BJ (cell line): ENCODE measurements around the gene TKTL1. TPM values are rescaled to one million over a fixed set of nuclear protein-coding genes. Genes with fewer than 3 reads are reported as not detected.
"Not testable (repeated sequence)": the region's sequence is repeated elsewhere in the genome, so short reads cannot be mapped to it uniquely, and the experiment has no call there.

ENCODE experiments used
- CTCF ChIA-PET: fragments of 350-600 bp; formaldehyde crosslinking; extraction: SDS; loops from one replicate; lab custom pipeline; 2021; ENCODE audit warnings: antibody characterized with exemption, inconsistent platforms; lab: Yijun Ruan, JAX
- POLR2A ChIA-PET: fragments of 300-600 bp; sonication (Branson Sonifier 250); formaldehyde crosslinking; extraction: SDS; loops from one replicate; lab custom pipeline; 2021; ENCODE audit warnings: antibody characterized with exemption; lab: Charles Lee
- DNase-seq: peaks from one replicate; pipeline ENCODE4 v3.0.0-alpha.2; 2011; ENCODE audit warnings: low read depth
- H3K27me3 ChIP-seq: 2 replicates; pipeline ENCODE4 v1.6.0; 2011; ENCODE audit warnings: low read length; ENCODE audit not compliant: control insufficient read depth, insufficient read depth
- H3K36me3 ChIP-seq: 2 replicates; pipeline ENCODE4 v1.5.1; 2011; ENCODE audit warnings: low read length; ENCODE audit not compliant: control insufficient read depth, insufficient read depth
- H3K4me3 ChIP-seq: 2 replicates; pipeline ENCODE4 v1.5.1; 2011; ENCODE audit warnings: low read depth, mild to moderate bottlenecking, control low read depth, low read length
- CTCF ChIP-seq: IDR thresholded peaks from 2 replicates; pipeline ENCODE4 v1.5.1; 2011; ENCODE audit warnings: low read depth, mild to moderate bottlenecking, control low read depth, inconsistent platforms, low read length, moderate library complexity; ENCODE audit not compliant: insufficient read depth
- polyA plus RNA-seq: library from polyadenylated mRNA; depleted of rRNA; stranded (reverse); fragments of >200 nt; gene quantifications from 2 replicates; pipeline ENCODE4 v1.2.3, GENCODE V29; 2011

The TKTL1 gene
- polyA plus RNA-seq, 1 experiment: not detected

DNA sequence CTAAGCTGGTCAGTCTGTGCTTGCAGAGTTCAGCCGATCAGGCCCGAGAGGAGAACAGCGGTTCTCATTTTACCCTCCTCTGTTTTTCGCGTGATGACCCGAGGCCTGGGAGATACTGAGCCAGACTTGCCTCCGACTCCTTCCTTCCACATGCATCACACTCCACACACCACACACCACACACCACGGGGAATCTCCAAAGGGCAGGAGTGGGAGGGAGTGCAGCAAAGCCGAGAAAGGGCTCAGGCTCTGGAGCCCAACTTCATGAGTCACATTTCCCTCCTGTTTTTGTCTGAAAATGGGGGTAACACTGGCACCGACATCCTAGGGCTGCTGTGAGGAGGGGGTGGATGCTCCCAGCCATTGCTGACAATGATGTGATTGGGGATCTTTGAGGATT lies 38.9 kb downstream of the TKTL1 start:
- H3K4me3 ChIP-seq: no peak overlapping the region
- no peak for DNase-seq
- ChIA-PET CTCF (no interaction called here), POLR2A (no interaction called here)
- TF ChIP-seq CTCF: no peak
- no peaks in the 10 kb centered on the region; the same call in 1 of the 2 replicates for H3K27me3 ChIP-seq
- no peaks in the 10 kb centered on the region for H3K36me3 ChIP-seq

GRCh38 chrX:154341399-154342298 lies 46.1 kb downstream of the TKTL1 start:
- H3K36me3 ChIP-seq, H3K4me3 ChIP-seq, POLR2A ChIA-PET, H3K27me3 ChIP-seq, DNase-seq, CTCF ChIA-PET: not testable (repeated sequence)

- H3K27me3 ChIP-seq, CTCF ChIA-PET, DNase-seq, H3K36me3 ChIP-seq, H3K4me3 ChIP-seq, POLR2A ChIA-PET: not testable (repeated sequence)
These were observed 47.5 kb downstream of the TKTL1 start for GRCh38 chrX:154343063-154343462.

- CTCF ChIA-PET, POLR2A ChIA-PET, H3K27me3 ChIP-seq, H3K4me3 ChIP-seq, H3K36me3 ChIP-seq, DNase-seq: not testable (repeated sequence)
These were observed 48.0 kb downstream of the TKTL1 start for GRCh38 chrX:154343620-154344019.

DNA sequence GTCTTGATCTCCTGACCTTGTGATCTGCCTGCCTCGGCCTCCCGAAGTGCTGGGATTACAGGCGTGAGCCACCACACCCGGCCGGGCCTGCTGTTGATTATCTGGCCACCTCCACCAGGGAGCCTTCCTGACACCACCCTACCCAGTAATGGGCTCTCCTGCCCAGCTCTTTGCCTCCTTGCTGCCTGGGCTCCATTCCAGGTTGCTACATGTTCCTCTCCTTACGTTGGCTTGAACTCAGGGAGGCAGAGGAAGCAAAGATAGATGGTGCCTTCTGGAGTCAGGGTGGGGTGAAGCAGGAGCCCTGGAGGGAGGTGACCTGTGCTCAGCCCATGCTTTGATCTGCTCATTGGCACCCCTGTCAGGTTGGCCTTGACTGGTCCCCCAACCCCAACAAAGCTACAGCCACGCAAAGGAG lies 52.5 kb downstream of the TKTL1 start:
- ChIA-PET CTCF (no interaction called here), POLR2A (no interaction called here)
- no peak for TF ChIP-seq CTCF
- Histone ChIP-seq H3K27me3 (no peaks in the 10 kb centered on the region), H3K36me3 (peaks cover 38% of the 10 kb centered on the region), H3K4me3 (no peak overlapping the region)
- DNase-seq: no peak

GRCh38 chrX:154348646-154349358 lies 53.2 kb downstream of the TKTL1 start:
- ChIA-PET CTCF (no interaction called here), POLR2A (no interaction called here)
- Histone ChIP-seq H3K4me3 (no peak overlapping the region), H3K36me3 (peaks cover 43% of the 10 kb centered on the region), H3K27me3 (no peaks in the 10 kb centered on the region)
- no peak for DNase-seq
- TF ChIP-seq CTCF: no peak
